Dendritic cell treated with granulocyte-macrophage colony-stimulating factor and Interleukin-4, amounts not matched to agents 40 ng/mL and 50 ng/mL, for 4 days (primary cell): ENCODE measurements around the gene TNMD.

ENCODE experiments used
- H3K27ac Mint-ChIP-seq: one replicate; pipeline ENCODE4 v1.8.0; 2022; ENCODE audit warnings: mild to moderate bottlenecking, mixed read lengths
- H3K27me3 Mint-ChIP-seq: one replicate; pipeline ENCODE4 v1.8.0; 2022; ENCODE audit warnings: mild to moderate bottlenecking, mixed read lengths
- H3K36me3 Mint-ChIP-seq: one replicate; pipeline ENCODE4 v1.8.0; 2022; ENCODE audit warnings: low read depth, mixed read lengths
- H3K4me1 Mint-ChIP-seq: one replicate; pipeline ENCODE4 v1.8.0; 2022; ENCODE audit warnings: low read depth, mixed read lengths
- H3K4me3 Mint-ChIP-seq: one replicate; pipeline ENCODE4 v1.8.0; 2022; ENCODE audit warnings: mild to moderate bottlenecking, moderate library complexity, mixed read lengths
- H3K9me3 Mint-ChIP-seq: one replicate; pipeline ENCODE4 v1.8.0; 2022; ENCODE audit warnings: mixed read lengths
- intact Hi-C: fragments of 100-400 bp; cut with micrococcal nuclease; formaldehyde crosslinking; loops from one replicate; pipeline ENCODE4 v1.15.0; 2022

The TNMD gene

DNA sequence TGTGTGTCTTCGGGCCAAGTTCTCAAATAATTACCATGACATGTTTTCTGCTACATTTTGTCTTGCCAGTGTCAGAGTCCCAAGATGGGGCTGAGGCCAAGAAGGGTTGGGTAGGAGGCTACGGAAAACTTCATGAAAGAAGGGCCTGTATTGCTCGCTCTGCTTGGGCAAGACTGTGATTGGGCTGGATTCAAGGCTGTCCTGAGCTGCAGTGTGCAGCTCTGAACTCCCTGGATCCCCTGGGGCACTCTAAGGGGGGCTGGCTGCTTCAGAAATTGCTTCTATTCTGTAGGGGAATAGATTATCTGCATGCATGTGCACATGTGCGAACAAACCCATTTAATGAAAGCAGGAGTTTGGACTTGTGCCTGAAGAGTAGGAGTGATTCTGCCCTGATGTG is 38.3 kb downstream of the TNMD start:
- H3K4me1 Mint-ChIP-seq = peaks cover 6% of the 10 kb centered on the region
- intact Hi-C loops = no loop called here
- H3K27ac Mint-ChIP-seq = no peak overlapping the region
- H3K9me3 Mint-ChIP-seq = no peaks in the 10 kb centered on the region
- peaks cover 39% of the 10 kb centered on the region for H3K27me3 Mint-ChIP-seq
- no peak overlapping the region for H3K4me3 Mint-ChIP-seq
- no peaks in the 10 kb centered on the region for H3K36me3 Mint-ChIP-seq

GRCh38 chrX:100625985-100626491 is 41.3 kb downstream of the TNMD start:
- H3K27me3 Mint-ChIP-seq = peaks cover 37% of the 10 kb centered on the region
- H3K4me1 Mint-ChIP-seq = peaks cover 6% of the 10 kb centered on the region
- intact Hi-C loops = no loop called here
- H3K36me3 Mint-ChIP-seq = no peaks in the 10 kb centered on the region
- no peak overlapping the region for H3K27ac Mint-ChIP-seq
- no peak overlapping the region for H3K4me3 Mint-ChIP-seq
- H3K9me3 Mint-ChIP-seq = no peaks in the 10 kb centered on the region

GRCh38 chrX:100635040-100635439 is 50.3 kb downstream of the TNMD start:
- Mint-ChIP-seq H3K36me3 (no peaks in the 10 kb centered on the region), H3K4me3 (no peak overlapping the region), H3K4me1 (peaks cover 5% of the 10 kb centered on the region), H3K27ac (no peak overlapping the region), H3K9me3 (no peaks in the 10 kb centered on the region), H3K27me3 (peaks cover 56% of the 10 kb centered on the region)
- intact Hi-C loops = no loop called here

DNA sequence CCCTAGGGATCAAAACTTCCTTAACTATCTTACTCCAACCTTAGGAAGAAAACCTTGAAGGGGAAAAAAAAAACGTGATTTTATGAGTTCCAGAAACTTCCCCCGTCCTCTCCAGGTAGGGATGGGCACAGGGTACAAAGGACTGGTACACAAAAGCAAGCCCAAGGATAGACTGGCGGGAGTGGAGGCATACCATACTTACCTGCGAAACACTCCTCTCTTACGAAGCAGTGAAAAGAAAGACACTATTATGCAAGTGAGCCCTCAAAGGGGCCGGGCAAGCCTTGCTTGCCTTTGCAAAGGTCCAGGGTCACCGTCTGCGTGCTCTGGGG is 51.2 kb downstream of the TNMD start:
- intact Hi-C loops = loop anchor here (2.0 kb wide), 1 partner anchor 123 kb away; no protein-coding TSS in a partner anchor
- H3K4me1 Mint-ChIP-seq = peaks cover 5% of the 10 kb centered on the region
- H3K9me3 Mint-ChIP-seq = no peaks in the 10 kb centered on the region
- H3K27ac Mint-ChIP-seq = no peak overlapping the region
- no peaks in the 10 kb centered on the region for H3K36me3 Mint-ChIP-seq
- peaks cover 56% of the 10 kb centered on the region for H3K27me3 Mint-ChIP-seq
- no peak overlapping the region for H3K4me3 Mint-ChIP-seq

DNA sequence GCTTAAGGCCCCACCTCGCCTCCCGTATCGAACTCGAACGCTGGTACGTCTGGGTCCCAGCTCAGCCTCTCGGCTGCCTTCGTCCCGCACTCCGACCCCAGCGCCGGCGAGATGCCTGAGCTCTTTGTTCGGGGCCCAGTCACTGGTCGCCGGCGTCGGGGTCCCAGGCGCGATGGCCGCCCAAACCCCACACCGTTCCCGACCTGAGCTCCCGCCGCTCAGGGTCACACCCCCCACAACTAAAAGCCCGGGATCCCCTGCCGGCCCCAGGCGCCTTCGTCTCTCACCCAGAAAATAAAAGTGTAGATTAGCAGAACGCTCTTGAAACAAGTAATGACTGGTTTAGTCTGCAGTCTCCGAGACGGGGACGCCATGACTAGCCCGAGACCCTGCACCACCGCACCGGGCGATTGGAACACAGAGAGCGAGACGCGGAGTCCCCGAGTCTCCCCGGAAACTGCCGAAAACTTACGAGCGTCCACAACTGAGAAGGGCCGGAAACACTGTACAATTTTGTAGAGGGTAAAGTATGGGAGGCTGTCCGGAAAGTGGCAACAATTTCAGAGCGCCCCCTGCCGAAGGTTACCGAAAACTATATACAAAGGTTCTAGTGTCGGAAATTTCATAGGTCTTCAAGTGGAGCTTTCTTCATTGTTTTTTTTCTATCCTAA is 51.7 kb downstream of the TNMD start, which contains the start of gene TSPAN6:
TSS of gene TSPAN6 (minus strand) at position 486 of the 671 bp plus-strand sequence. CDS start at position 374, 112 bp downstream.
- peak within 1 kb of the TSS; percentile 68 for H3K4me3 Mint-ChIP-seq

GRCh38 chrX:100642290-100642689 is 57.6 kb downstream of the TNMD start:
- no peaks in the 10 kb centered on the region for H3K36me3 Mint-ChIP-seq
- no peaks in the 10 kb centered on the region for H3K9me3 Mint-ChIP-seq
- no peak overlapping the region for H3K4me3 Mint-ChIP-seq
- peaks cover 44% of the 10 kb centered on the region for H3K27me3 Mint-ChIP-seq
- H3K27ac Mint-ChIP-seq = no peak overlapping the region
- peaks cover 16% of the 10 kb centered on the region for H3K4me1 Mint-ChIP-seq
- intact Hi-C loops = no loop called here

More for the DNA sequence above, 51.7 kb downstream of the TNMD start, which contains the start of gene TSPAN6:
- Mint-ChIP-seq H3K4me1 (peaks cover 5% of the 10 kb centered on the region), H3K9me3 (no peaks in the 10 kb centered on the region), H3K27ac (no peak within 1 kb of the TSS), H3K27me3 (peaks cover 59% of the 10 kb centered on the region), H3K36me3 (no peaks in the 10 kb centered on the region)
- intact Hi-C loops = loop anchor here (2.0 kb wide), 1 partner anchor 124 kb away; no protein-coding TSS in a partner anchor

GRCh38 chrX:100643212-100643611 is 58.5 kb downstream of the TNMD start:
- Mint-ChIP-seq H3K4me1 (peaks cover 16% of the 10 kb centered on the region), H3K27ac (no peak overlapping the region)
- intact Hi-C loops = no loop called here

DNA sequence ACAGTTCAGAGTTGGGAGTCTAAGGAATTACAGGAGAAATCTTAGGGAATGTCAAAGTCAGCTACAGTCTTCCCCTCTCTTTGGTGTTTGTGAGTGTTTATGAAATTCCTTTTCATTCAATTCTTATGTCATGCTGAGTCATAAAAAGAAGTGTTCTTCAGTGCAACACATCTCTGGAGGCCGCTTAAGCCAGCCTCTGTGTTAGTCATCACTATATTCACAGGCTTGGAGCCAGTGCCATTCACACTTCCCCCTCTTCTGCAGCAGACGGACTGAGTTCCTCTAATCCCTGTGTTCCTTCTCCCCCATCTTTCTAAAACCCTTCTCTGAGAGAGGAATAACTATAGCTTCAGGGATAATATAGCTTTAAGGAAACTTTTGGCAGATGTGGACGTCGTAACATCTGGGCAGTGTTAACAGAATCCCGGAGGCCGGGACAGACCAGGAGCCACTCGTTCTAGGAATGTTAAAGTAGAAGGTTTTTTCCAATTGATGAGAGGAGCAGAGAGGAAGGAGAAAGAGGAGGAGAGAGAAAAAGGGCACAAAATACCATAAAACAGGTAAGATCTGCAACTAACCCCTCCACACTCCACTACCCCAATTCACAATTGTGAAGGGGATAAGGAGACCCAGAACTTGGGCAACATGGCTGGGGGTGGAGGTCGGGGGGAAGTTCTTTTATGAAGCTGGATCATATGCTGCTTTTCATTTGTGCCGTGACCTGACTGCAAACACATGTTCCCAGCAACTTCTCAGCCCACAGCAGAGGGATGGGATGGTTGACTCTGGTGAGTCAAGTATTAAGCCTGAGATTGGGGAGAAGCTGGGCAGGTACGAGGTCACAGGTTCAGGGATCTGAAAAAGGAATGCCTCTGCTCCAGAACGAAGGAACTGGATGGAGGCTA is 59.5 kb downstream of the TNMD start, which contains the start of gene SRPX2:
TSS of gene SRPX2 (plus strand) at position 244 of the 905 bp plus-strand sequence. CDS start 2,124 bp downstream, outside the sequence.
- H3K4me1 Mint-ChIP-seq = peaks cover 16% of the 10 kb centered on the region
- no peak within 1 kb of the TSS for H3K27ac Mint-ChIP-seq
- peaks cover 34% of the 10 kb centered on the region for H3K27me3 Mint-ChIP-seq
- no peaks in the 10 kb centered on the region for H3K9me3 Mint-ChIP-seq
- intact Hi-C loops = no loop called here
- H3K4me3 Mint-ChIP-seq = no peak within 1 kb of the TSS
- H3K36me3 Mint-ChIP-seq = no peaks in the 10 kb centered on the region

More at GRCh38 chrX:100643212-100643611, 58.5 kb downstream of the TNMD start:
- peaks cover 38% of the 10 kb centered on the region for H3K27me3 Mint-ChIP-seq
- H3K9me3 Mint-ChIP-seq = no peaks in the 10 kb centered on the region
- H3K4me3 Mint-ChIP-seq = no peak overlapping the region
- no peaks in the 10 kb centered on the region for H3K36me3 Mint-ChIP-seq

DNA sequence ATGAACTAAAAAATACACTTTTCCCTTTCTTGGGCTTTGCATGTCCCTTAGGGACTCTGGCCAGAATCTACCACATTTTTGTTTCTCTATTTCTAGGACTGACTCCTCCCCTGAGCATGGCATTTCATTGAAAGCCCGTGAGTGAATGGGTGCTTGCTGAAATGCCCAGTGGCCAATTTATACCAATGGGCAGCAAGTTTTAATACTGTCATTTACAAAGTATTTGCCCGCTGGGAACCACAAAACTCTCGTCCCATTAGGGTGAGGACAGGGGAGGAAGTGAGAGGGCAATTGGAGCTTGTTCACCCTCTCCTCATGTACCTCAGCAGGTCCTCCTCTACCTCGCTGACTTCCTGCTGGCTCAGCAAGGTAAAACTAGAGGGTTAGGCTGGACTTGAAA is 60.4 kb downstream of the TNMD start:
- H3K9me3 Mint-ChIP-seq = no peaks in the 10 kb centered on the region
- H3K27me3 Mint-ChIP-seq = peaks cover 27% of the 10 kb centered on the region
- H3K27ac Mint-ChIP-seq = no peak overlapping the region
- H3K4me3 Mint-ChIP-seq = no peak overlapping the region
- no peaks in the 10 kb centered on the region for H3K36me3 Mint-ChIP-seq
- intact Hi-C loops = no loop called here
- peaks cover 16% of the 10 kb centered on the region for H3K4me1 Mint-ChIP-seq

DNA sequence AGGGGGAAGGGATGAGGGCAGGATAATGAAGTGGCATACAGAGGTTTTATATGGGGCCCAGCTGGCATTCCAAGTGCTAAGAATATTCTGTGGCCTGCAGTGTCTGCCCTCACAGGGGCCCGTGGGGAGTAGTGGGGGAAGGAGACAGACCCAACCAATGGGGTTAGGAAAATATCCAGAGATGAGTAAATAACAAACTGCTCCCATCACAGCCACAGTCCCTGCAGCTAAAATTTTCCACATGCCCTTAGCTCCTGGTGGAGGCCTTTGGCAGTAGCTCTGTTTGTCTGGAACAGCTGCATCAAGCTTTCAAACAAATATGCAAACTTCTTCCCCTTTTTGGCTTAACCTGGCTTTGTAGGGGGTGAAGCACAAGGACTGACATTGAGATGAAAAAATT is 62.4 kb downstream of the TNMD start:
- Mint-ChIP-seq H3K9me3 (no peaks in the 10 kb centered on the region), H3K4me3 (no peak overlapping the region), H3K4me1 (peaks cover 28% of the 10 kb centered on the region), H3K27ac (no peak overlapping the region), H3K36me3 (no peaks in the 10 kb centered on the region), H3K27me3 (peaks cover 17% of the 10 kb centered on the region)
- intact Hi-C loops = no loop called here

- Mint-ChIP-seq H3K4me3 (no peak overlapping the region), H3K27ac (no peak overlapping the region), H3K27me3 (peaks cover 18% of the 10 kb centered on the region), H3K4me1 (peaks cover 35% of the 10 kb centered on the region), H3K36me3 (no peaks in the 10 kb centered on the region), H3K9me3 (no peaks in the 10 kb centered on the region)
- intact Hi-C loops = no loop called here
Observed at GRCh38 chrX:100647739-100648138, 63.0 kb downstream of the TNMD start.

DNA sequence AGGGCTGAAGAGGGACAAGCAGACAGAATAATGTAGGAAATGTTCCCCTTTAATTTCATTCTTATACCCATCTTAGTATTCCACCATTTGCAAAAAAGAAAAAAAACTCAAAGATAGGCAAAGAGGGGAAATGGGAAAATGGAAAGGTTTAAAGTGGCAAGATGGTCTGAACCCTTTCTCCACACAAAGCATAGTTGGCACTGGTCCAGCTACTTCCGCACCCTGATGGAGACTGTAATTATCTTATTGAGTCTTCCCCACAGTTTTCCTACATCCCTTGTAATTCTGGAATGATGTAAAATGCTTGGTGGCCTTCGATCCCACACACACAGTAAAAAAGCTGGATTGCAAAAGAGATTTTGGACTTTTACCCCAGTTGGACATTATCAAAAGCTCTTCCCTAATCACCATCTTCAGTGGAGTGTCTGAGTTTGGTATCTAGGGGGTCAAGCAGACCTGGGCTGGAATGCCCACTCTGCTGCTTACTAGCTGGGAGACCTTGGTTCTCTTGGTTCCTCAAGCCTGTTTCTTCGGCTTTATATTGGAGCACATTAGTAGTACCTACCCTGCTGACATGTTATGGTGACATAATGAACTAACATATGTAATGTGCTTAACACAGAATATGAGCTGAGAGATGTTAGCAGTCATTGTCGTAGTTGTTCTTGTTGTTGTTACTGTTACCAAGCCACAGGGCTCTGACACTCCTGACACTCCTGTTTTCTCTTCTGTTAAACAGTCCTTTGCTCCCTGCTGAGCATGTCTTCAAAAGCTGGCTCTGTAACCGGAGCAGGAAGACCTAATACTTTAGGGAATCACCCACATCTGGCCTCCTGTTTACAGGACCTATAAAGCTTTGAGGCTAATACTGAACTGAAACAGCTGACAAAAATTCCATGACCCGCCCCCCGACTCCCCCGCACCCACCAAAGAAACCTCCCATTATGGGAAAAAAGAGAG is 64.0 kb downstream of the TNMD start:
- no peaks in the 10 kb centered on the region for H3K36me3 Mint-ChIP-seq
- peaks cover 26% of the 10 kb centered on the region for H3K27me3 Mint-ChIP-seq
- H3K9me3 Mint-ChIP-seq = no peaks in the 10 kb centered on the region
- peak overlapping the region; percentile 66 for H3K27ac Mint-ChIP-seq
- no peak overlapping the region for H3K4me3 Mint-ChIP-seq
- H3K4me1 Mint-ChIP-seq = peaks cover 38% of the 10 kb centered on the region
- intact Hi-C loops = no loop called here
